ENCODE measurements around the gene SERTAD4. TPM values are rescaled to one million over a fixed set of nuclear protein-coding genes. Genes with fewer than 3 reads are reported as not detected.

Gene SERTAD4
- polyA plus RNA-seq, 1 donor from 2014 or later = 41.4 TPM

GRCh38 chr1:210289248-210289647 lies 56.7 kb downstream of the SERTAD4 start:
- Histone ChIP-seq H3K36me3 (ENCODE audit: insufficient read depth, low read length) (no peaks in the 10 kb centered on the region), H3K9ac (ENCODE audit: low read length) (no peak overlapping the region), H3K27me3 (ENCODE audit: insufficient read depth, low read depth, low read length) (no peaks in the 10 kb centered on the region), H3K27ac (ENCODE audit: low read length) (no peak overlapping the region), H3K9me2 (ENCODE audit: insufficient read depth, low read length) (no peaks in the 10 kb centered on the region), H3K4me3 (ENCODE audit: low read length) (no peak overlapping the region), H4K20me1 (ENCODE audit: insufficient read depth) (no peaks in the 10 kb centered on the region), H3K79me2 (replicated peaks; ENCODE audit: insufficient read depth, low read length) (peaks cover 7% of the 10 kb centered on the region), H3K9me3 (ENCODE audit: low read length) (no peaks in the 10 kb centered on the region), H2AFZ (ENCODE audit: low read depth, low read length) (no peak overlapping the region), H3K4me2 (ENCODE audit: low read length) (no peak overlapping the region), H3F3A (ENCODE audit: insufficient read depth, low read length, poor library complexity, severe bottlenecking) (no peaks in the 10 kb centered on the region)
- no peak for TF ChIP-seq REST (IDR thresholded peaks at IDR 0.05; ENCODE audit: borderline replicate concordance)
- no peak for TF ChIP-seq SMC3 (conservative IDR thresholded peaks at IDR 0.05; ENCODE audit: poor library complexity)
- TF ChIP-seq, protein P1, sequence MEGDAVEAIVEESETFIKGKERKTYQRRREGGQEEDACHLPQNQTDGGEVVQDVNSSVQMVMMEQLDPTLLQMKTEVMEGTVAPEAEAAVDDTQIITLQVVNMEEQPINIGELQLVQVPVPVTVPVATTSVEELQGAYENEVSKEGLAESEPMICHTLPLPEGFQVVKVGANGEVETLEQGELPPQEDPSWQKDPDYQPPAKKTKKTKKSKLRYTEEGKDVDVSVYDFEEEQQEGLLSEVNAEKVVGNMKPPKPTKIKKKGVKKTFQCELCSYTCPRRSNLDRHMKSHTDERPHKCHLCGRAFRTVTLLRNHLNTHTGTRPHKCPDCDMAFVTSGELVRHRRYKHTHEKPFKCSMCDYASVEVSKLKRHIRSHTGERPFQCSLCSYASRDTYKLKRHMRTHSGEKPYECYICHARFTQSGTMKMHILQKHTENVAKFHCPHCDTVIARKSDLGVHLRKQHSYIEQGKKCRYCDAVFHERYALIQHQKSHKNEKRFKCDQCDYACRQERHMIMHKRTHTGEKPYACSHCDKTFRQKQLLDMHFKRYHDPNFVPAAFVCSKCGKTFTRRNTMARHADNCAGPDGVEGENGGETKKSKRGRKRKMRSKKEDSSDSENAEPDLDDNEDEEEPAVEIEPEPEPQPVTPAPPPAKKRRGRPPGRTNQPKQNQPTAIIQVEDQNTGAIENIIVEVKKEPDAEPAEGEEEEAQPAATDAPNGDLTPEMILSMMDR (IDR thresholded peaks at IDR 0.05; ENCODE audit: poor library complexity, severe bottlenecking) = no peak
- no peak for TF ChIP-seq RAD21 (conservative IDR thresholded peaks at IDR 0.05)
- no peak for TF ChIP-seq MXI1 (conservative IDR thresholded peaks at IDR 0.05; ENCODE audit: poor library complexity, severe bottlenecking)
- TF ChIP-seq EP300 (conservative IDR thresholded peaks at IDR 0.05; ENCODE audit: poor library complexity, severe bottlenecking) = no peak
- no peak for TF ChIP-seq TAF1 (IDR thresholded peaks at IDR 0.05; ENCODE audit: low read depth)
- no peak for TF ChIP-seq EZH2 (IDR thresholded peaks at IDR 0.05; ENCODE audit: borderline replicate concordance, insufficient read depth, low read length, poor library complexity, severe bottlenecking)
- no peak for TF ChIP-seq POLR2AphosphoS5 (IDR thresholded peaks at IDR 0.05)

DNA sequence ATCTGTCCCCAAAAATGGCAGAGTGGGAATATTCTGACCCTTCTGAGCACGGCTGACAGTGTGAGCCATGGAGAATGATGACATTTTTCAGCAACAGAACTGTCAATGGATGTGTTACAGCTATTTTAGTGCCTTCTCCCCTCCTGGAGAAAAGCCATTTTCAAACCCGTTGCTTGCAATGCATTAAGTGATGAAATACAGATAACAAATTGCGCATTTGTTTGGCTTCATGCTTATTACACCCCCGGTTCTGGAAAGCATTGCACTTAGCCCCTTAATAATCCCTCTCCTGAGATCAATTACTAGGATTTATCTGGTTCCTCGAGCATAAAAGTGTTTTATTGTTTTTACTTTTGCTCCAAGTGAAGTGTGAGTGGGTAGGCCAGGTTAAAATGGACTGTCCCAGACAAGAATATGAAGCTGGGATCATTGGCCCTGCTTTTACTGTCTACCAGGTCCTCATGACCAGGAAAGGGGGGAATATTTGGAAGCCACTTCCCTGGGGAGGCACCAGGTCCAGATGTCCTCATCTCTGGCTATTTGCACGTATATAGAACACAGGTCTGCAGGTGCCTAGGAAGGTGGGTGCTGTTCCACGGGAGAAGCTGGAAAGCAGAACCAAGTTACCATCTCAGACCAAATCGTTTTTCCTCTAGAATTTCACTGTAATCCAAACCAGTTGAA lies 58.6 kb downstream of the SERTAD4 start:
- peak overlapping the region; percentile 86 for H3K27ac ChIP-seq (ENCODE audit: low read length)
- H2AFZ ChIP-seq (ENCODE audit: low read depth, low read length) = no peak overlapping the region
- H3K79me2 ChIP-seq (replicated peaks; ENCODE audit: insufficient read depth, low read length) = peaks cover 7% of the 10 kb centered on the region
- no peaks in the 10 kb centered on the region for H3K9me3 ChIP-seq (ENCODE audit: low read length)
- H3K9me2 ChIP-seq (ENCODE audit: insufficient read depth, low read length) = no peaks in the 10 kb centered on the region
- H3K36me3 ChIP-seq (ENCODE audit: insufficient read depth, low read length) = no peaks in the 10 kb centered on the region
- H4K20me1 ChIP-seq (ENCODE audit: insufficient read depth) = no peaks in the 10 kb centered on the region
- H3K9ac ChIP-seq (ENCODE audit: low read length) = peak overlapping the region; percentile 81
- no peaks in the 10 kb centered on the region for H3F3A ChIP-seq (ENCODE audit: insufficient read depth, low read length, poor library complexity, severe bottlenecking)
- peak overlapping the region; percentile 27 for H3K4me2 ChIP-seq (ENCODE audit: low read length)
- H3K4me3 ChIP-seq (ENCODE audit: low read length) = peak overlapping the region; percentile 67
- no peaks in the 10 kb centered on the region for H3K27me3 ChIP-seq (ENCODE audit: insufficient read depth, low read depth, low read length)
- TF ChIP-seq EZH2 (IDR thresholded peaks at IDR 0.05; ENCODE audit: borderline replicate concordance, insufficient read depth, low read length, poor library complexity, severe bottlenecking) (no peak), REST (IDR thresholded peaks at IDR 0.05; ENCODE audit: borderline replicate concordance) (no peak), MXI1 (conservative IDR thresholded peaks at IDR 0.05; ENCODE audit: poor library complexity, severe bottlenecking) (no peak), TAF1 (IDR thresholded peaks at IDR 0.05; ENCODE audit: low read depth) (no peak), SMC3 (conservative IDR thresholded peaks at IDR 0.05; ENCODE audit: poor library complexity) (no peak), EP300 (conservative IDR thresholded peaks at IDR 0.05; ENCODE audit: poor library complexity, severe bottlenecking) (no peak), POLR2AphosphoS5 (IDR thresholded peaks at IDR 0.05) (no peak), RAD21 (conservative IDR thresholded peaks at IDR 0.05) (no peak)
- TF ChIP-seq, protein P1 (IDR thresholded peaks at IDR 0.05; ENCODE audit: poor library complexity, severe bottlenecking) = no peak

Data from neural cell (in vitro differentiated cells).